Karpas-422 (cell line): Measurements from ENCODE around the gene IQCM. TPM values are rescaled to one million over a fixed set of nuclear protein-coding genes. Genes with fewer than 3 reads are reported as not detected.

Source experiments
- DNase-seq: peaks from one replicate; pipeline ENCODE4 v3.0.0-alpha.2; 2015
- H2AFZ ChIP-seq: fragments of 200-600 bp; sonication (generic); 2 replicates; pipeline ENCODE4 v1.6.1; 2014; ENCODE audit warnings: antibody characterized with exemption, low read length, mixed read lengths
- H3K27ac ChIP-seq: fragments of 200-600 bp; sonication (generic); 2 replicates; pipeline ENCODE4 v1.5.1; 2014; ENCODE audit warnings: mild to moderate bottlenecking, low read length, moderate library complexity
- H3K27me3 ChIP-seq: fragments of 200-600 bp; sonication (generic); 2 replicates; pipeline ENCODE4 v1.6.1; 2014; ENCODE audit warnings: low read length, mixed read lengths
- H3K36me3 ChIP-seq: fragments of 200-600 bp; sonication (generic); 2 replicates; pipeline ENCODE4 v1.6.1; 2014; ENCODE audit warnings: low read length, mixed read lengths; ENCODE audit not compliant: insufficient read depth
- H3K4me1 ChIP-seq: fragments of 200-600 bp; sonication (generic); 2 replicates; pipeline ENCODE4 v1.6.1; 2014; ENCODE audit warnings: mild to moderate bottlenecking, low read length, mixed read lengths
- H3K4me2 ChIP-seq: fragments of 200-600 bp; sonication (generic); 2 replicates; pipeline ENCODE4 v1.6.1; 2014; ENCODE audit warnings: low read length, low read depth, mild to moderate bottlenecking; ENCODE audit not compliant: poor library complexity, severe bottlenecking
- H3K4me3 ChIP-seq: fragments of 200-600 bp; sonication (generic); 2 replicates; pipeline ENCODE4 v1.5.1; 2014; ENCODE audit warnings: mild to moderate bottlenecking, antibody characterized with exemption, low read length, mixed read lengths
- H3K79me2 ChIP-seq: fragments of 200-600 bp; sonication (generic); 2 replicates; pipeline ENCODE4 v1.6.1; 2014; ENCODE audit warnings: mild to moderate bottlenecking, low read length, mixed read lengths
- H3K9ac ChIP-seq: fragments of 200-600 bp; sonication (generic); 2 replicates; pipeline ENCODE4 v1.6.0; 2014; ENCODE audit warnings: low read length
- H3K9me2 ChIP-seq: fragments of 200-600 bp; sonication (generic), shearing (Covaris generic); replicated peaks from 2 replicates; pipeline ENCODE4 v1.6.0; 2014; ENCODE audit warnings: mild to moderate bottlenecking, low read length, moderate library complexity; ENCODE audit not compliant: insufficient read depth
- H3K9me3 ChIP-seq: fragments of 300-700, 200-600 bp; sonication (generic); 2 replicates; pipeline ENCODE4 v1.6.1; 2014; ENCODE audit warnings: low read length, mixed read lengths
- H4K20me1 ChIP-seq: fragments of 200-600 bp; sonication (generic); 2 replicates; pipeline ENCODE4 v1.6.1; 2014; ENCODE audit warnings: mild to moderate bottlenecking, antibody characterized with exemption, low read length, low read depth; ENCODE audit not compliant: insufficient read depth
- total RNA-seq: library from RNA; depleted of rRNA; stranded (reverse); fragments of >200 nt; shearing (Covaris generic); gene quantifications from 2 replicates; pipeline ENCODE4 v1.2.3, GENCODE V29; 2014; ENCODE audit warnings: low replicate concordance

IQCM gene
- total RNA-seq, 1 experiment from 2014 or later, result not detected

DNA sequence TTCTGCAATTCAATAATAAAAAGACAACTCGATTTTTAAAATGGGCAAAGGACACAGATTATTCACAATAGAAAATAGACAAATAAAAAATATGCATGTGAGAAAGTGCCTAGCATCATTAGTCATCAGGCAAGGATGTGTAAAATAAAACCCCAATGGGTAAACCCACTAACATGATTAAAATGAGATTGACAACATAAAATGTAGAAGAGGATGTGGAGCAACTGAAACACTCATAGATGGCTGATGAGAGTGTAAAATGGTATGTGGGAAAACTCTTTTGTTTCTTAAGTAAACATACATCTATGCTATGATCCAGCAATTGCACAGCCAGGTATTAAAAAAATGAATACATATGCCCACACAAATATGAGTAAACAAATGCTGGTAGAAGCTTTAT, 177.6 kb downstream of the IQCM start:
- H3K4me2 ChIP-seq, result no peak overlapping the region
- no peak overlapping the region for H3K4me3 ChIP-seq
- no peak overlapping the region for H3K9ac ChIP-seq
- no peak for DNase-seq
- H3K9me2 ChIP-seq, result 0 out of 2 replicates have a peak, but pooled peaks cover 3% of the 10 kb centered on the region
- no peak overlapping the region for H2AFZ ChIP-seq
- H3K4me1 ChIP-seq, result no peaks in the 10 kb centered on the region
- H3K9me3 ChIP-seq, result no peaks in the 10 kb centered on the region
- no peaks in the 10 kb centered on the region for H3K36me3 ChIP-seq
- no peaks in the 10 kb centered on the region for H3K27me3 ChIP-seq
- no peaks in the 10 kb centered on the region for H3K79me2 ChIP-seq
- H3K27ac ChIP-seq, result no peak overlapping the region
- H4K20me1 ChIP-seq, result no peaks in the 10 kb centered on the region

- Histone ChIP-seq H3K27me3 (no peaks in the 10 kb centered on the region), H3K27ac (no peak overlapping the region), H3K4me1 (no peaks in the 10 kb centered on the region), H3K9ac (no peak overlapping the region), H3K9me3 (peaks cover 4% of the 10 kb centered on the region; the same call in 1 of the 2 replicates), H3K4me3 (no peak overlapping the region), H2AFZ (no peak overlapping the region), H3K9me2 (no peaks in the 10 kb centered on the region), H3K79me2 (no peaks in the 10 kb centered on the region), H4K20me1 (no peaks in the 10 kb centered on the region), H3K36me3 (no peaks in the 10 kb centered on the region), H3K4me2 (no peak overlapping the region)
- no peak for DNase-seq
These were observed 181.3 kb downstream of the IQCM start for GRCh38 chr4:149634368-149634767.

GRCh38 chr4:149631629-149632028, 184.0 kb downstream of the IQCM start:
- no peak overlapping the region for H2AFZ ChIP-seq
- H3K4me3 ChIP-seq, result no peak overlapping the region
- no peak overlapping the region for H3K9ac ChIP-seq
- H4K20me1 ChIP-seq, result no peaks in the 10 kb centered on the region
- H3K4me2 ChIP-seq, result no peak overlapping the region
- H3K9me3 ChIP-seq, result peaks cover 4% of the 10 kb centered on the region; the same call in 1 of the 2 replicates
- no peaks in the 10 kb centered on the region for H3K4me1 ChIP-seq
- H3K27me3 ChIP-seq, result no peaks in the 10 kb centered on the region
- no peak for DNase-seq
- no peaks in the 10 kb centered on the region for H3K79me2 ChIP-seq
- H3K9me2 ChIP-seq, result no peaks in the 10 kb centered on the region
- no peaks in the 10 kb centered on the region for H3K36me3 ChIP-seq
- H3K27ac ChIP-seq, result no peak overlapping the region

GRCh38 chr4:149630064-149630463, 185.6 kb downstream of the IQCM start:
- no peaks in the 10 kb centered on the region for H3K79me2 ChIP-seq
- no peak overlapping the region for H3K4me2 ChIP-seq
- H3K9me2 ChIP-seq, result 0 out of 2 replicates have a peak, but pooled peaks cover 2% of the 10 kb centered on the region
- no peaks in the 10 kb centered on the region for H3K27me3 ChIP-seq
- DNase-seq, result no peak
- no peaks in the 10 kb centered on the region for H3K36me3 ChIP-seq
- no peak overlapping the region for H3K9ac ChIP-seq
- no peaks in the 10 kb centered on the region for H4K20me1 ChIP-seq
- no peaks in the 10 kb centered on the region for H3K4me1 ChIP-seq
- peaks cover 6% of the 10 kb centered on the region; the same call in 1 of the 2 replicates for H3K9me3 ChIP-seq
- H3K4me3 ChIP-seq, result no peak overlapping the region
- no peak overlapping the region for H3K27ac ChIP-seq
- H2AFZ ChIP-seq, result no peak overlapping the region

DNA sequence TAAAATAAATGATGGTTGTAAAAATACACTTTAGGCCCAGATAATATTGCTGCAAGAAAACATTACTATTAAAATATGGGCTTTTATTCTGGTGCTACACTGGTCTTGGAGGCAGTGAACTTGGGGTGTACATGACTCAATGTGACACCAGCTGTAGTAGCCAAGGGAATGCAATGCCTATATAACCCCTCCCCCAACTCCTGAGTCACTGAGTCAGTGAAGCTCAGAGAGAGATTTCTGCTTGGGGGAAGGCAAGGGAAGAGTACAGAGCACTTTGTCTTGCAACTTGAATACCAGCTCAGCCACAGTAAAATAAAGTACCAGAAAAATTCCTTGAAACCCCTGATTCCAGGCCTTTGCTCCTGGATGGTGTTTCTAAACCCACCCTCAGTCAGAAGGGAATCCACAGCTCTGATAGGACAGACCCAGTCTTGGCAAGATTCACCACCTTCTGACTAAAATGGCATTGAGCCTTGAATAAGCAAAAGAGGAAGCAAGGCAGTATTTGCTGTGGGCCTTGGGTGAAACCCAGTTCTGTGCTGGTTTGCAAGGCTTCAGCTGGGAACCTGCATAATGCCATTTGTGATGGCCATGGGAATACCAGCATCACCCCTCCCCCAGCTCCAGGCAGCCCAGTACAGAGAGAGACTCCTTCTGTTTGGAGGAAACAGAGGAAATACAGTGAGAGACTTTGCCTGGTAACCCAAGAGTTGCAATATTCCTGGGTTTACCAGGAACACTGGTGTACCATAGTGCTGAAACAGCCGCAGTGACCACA, 209.9 kb downstream of the IQCM start:
- peaks cover 29% of the 10 kb centered on the region for H3K9me3 ChIP-seq
- H4K20me1 ChIP-seq, result no peaks in the 10 kb centered on the region
- no peak overlapping the region for H3K27ac ChIP-seq
- no peaks in the 10 kb centered on the region for H3K4me1 ChIP-seq
- H3K27me3 ChIP-seq, result no peaks in the 10 kb centered on the region
- H3K4me2 ChIP-seq, result no peak overlapping the region
- no peaks in the 10 kb centered on the region for H3K36me3 ChIP-seq
- H3K9me2 ChIP-seq, result no peaks in the 10 kb centered on the region
- H3K4me3 ChIP-seq, result no peak overlapping the region
- DNase-seq, result no peak
- no peak overlapping the region for H3K9ac ChIP-seq
- H3K79me2 ChIP-seq, result no peaks in the 10 kb centered on the region
- H2AFZ ChIP-seq, result no peak overlapping the region

DNA sequence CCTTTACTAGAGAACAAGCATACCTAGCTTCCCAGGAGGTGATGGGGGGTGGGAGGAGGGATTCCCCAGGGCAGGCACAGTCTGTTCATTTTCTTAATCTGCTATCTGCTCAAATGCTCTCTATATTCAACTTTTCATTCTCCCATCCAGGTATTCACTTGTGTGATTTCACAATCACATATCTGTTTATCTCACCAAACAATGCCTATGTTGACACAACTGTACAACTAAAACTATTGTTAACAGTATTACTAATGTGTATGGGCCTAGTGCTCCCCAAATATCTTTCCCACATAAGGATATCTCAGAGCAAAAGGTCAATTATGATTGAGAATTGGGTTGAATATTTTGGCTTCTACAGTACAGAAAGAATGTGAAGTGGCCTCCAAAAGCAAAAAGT, 210.8 kb downstream of the IQCM start:
- H3K27ac ChIP-seq, result no peak overlapping the region
- H4K20me1 ChIP-seq, result no peaks in the 10 kb centered on the region
- H3K9me2 ChIP-seq, result no peaks in the 10 kb centered on the region
- H3K79me2 ChIP-seq, result no peaks in the 10 kb centered on the region
- no peak for DNase-seq
- H3K4me1 ChIP-seq, result no peaks in the 10 kb centered on the region
- H3K4me2 ChIP-seq, result no peak overlapping the region
- H3K27me3 ChIP-seq, result no peaks in the 10 kb centered on the region
- no peak overlapping the region for H3K4me3 ChIP-seq
- peaks cover 29% of the 10 kb centered on the region for H3K9me3 ChIP-seq
- no peak overlapping the region for H2AFZ ChIP-seq
- H3K9ac ChIP-seq, result no peak overlapping the region
- no peaks in the 10 kb centered on the region for H3K36me3 ChIP-seq

GRCh38 chr4:149595500-149595899, 220.1 kb downstream of the IQCM start:
- H2AFZ ChIP-seq, result no peak overlapping the region
- no peak overlapping the region for H3K4me2 ChIP-seq
- H3K9me2 ChIP-seq, result no peaks in the 10 kb centered on the region
- H3K4me1 ChIP-seq, result no peaks in the 10 kb centered on the region
- no peak overlapping the region for H3K4me3 ChIP-seq
- H3K9me3 ChIP-seq, result peaks cover 10% of the 10 kb centered on the region; the same call in 1 of the 2 replicates
- H3K9ac ChIP-seq, result no peak overlapping the region
- H4K20me1 ChIP-seq, result no peaks in the 10 kb centered on the region
- no peaks in the 10 kb centered on the region for H3K79me2 ChIP-seq
- H3K27ac ChIP-seq, result no peak overlapping the region
- no peaks in the 10 kb centered on the region for H3K36me3 ChIP-seq
- DNase-seq, result no peak
- no peaks in the 10 kb centered on the region for H3K27me3 ChIP-seq

DNA sequence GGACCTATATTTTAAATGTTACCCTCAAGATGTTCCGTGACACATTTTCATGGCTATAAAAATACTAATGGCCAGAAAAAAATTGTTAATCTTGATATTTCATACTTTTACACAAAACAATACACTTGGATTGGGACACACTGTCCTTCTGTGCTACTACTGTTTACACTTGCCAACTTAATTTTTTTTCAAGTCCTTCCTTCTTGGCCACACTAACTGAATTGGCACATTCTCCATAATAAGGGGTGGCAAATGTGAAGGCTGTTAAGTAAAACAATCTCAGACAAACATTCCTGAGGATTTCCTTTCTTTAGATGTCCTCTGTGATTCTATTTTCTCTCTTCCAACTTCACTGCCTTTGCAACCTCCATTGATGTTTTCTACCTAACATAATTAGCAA, 225.8 kb downstream of the IQCM start:
- Histone ChIP-seq H3K4me3 (no peak overlapping the region), H3K79me2 (no peaks in the 10 kb centered on the region), H3K36me3 (no peaks in the 10 kb centered on the region), H3K27me3 (no peaks in the 10 kb centered on the region), H3K4me2 (no peak overlapping the region), H3K4me1 (no peaks in the 10 kb centered on the region), H3K9ac (no peak overlapping the region), H2AFZ (no peak overlapping the region), H3K27ac (no peak overlapping the region), H3K9me2 (0 out of 2 replicates have a peak, but pooled peaks cover 2% of the 10 kb centered on the region), H4K20me1 (no peaks in the 10 kb centered on the region), H3K9me3 (peaks cover 2% of the 10 kb centered on the region; the same call in 1 of the 2 replicates)
- DNase-seq, result no peak
